ENCODE measurements around the gene GGCX.

The GGCX gene

DNA sequence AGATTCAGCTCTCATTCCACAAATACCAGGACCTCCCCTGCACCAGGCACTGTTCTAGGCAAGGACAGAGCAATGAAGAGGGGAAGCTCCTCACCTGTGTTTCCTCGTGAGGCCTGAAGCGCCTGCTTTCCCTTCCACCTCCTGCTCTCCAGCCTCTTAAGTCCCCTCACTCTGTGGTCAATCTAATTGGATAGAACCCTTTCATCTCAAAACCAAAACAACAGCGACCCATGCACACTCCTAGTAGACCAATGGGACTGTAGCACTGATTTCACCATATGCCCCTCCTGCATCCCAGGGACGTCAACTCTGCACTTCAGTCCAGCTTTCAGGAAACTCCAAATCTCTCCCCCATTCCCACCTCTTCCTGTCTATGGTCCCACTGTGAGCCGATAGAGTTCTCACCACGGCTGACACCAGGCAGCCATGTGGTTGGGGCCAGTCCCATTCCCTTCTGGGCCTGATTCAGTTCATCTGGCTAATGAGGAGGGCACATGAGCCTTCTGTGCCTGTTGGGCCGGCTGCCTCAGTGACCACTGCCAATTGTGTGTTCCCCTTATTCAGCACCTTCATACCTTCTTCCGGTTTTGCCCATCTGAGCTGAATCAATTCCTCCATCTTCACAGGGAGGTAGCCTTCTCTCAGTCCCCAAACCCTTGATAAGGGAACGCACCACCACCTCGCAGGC is 55.6 kb downstream of the GGCX start:
- no peak for DNase-seq

DNA sequence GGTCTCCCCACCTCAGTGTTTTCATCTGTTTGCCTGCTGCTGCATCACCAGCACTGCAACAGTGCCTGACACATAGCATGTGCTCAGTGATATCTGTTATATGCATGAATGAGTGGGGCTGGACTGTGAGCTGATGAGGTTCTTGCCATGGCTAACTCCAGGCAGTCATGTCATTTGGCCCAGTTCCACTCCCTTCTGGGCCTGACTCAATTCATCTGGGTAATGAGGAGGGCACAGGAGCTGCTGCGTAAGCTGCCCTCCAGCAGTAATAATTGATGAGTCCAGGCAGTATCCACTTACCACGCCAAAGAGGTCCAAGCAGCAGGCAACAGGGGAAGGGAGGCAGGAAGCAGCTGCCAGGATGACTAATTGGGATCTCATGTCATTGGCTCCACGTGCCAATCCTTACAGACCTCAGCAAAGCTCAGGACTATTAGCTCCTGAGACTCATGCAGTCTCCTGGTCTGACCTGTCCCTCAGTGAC is 56.5 kb downstream of the GGCX start:
- DNase-seq: peak; percentile 58

DNA sequence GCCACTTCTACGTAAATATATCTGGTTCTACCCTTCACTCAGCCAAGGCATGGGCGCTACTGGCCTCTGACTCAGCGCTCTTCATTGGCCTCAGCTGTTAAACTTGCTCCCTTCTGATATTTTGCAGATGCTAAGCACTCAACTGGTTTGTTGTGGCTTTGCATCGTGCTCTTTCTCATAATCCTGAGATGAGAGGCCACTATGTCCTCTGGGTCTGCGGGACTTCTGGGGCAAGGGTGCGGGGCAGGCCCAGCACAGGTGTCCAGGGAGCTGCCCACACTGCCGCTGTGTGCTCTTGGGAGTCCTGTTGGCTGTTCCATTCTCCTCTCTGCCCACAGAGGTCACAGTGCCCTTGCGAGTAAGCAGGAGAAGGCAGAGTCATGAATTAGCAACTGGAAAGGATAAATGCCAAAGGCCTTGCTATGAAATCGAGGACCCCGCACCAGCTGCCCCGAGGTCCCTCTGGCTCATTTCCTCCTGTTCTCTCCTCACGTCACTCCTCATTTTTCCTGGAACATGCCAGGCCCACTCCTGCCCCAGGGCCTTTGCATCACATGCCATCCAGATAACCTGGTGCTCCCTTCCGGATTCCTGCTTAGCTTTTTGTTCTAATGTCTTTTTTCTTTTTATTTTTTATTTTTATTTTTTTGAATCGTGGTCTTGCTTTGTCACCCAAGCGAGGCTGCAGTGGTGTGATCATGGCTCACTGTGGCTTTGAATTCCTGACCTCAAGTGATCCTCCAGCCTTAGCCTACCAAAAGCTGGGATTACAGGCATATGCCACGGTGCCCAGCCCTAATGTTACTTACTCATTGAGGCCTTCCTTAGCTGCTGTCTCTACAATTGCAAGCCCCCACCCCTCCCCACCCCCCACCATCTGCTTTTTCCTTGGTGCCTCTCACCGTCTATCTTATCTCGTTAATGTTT is 57.2 kb downstream of the GGCX start:
- no peak for DNase-seq

DNA sequence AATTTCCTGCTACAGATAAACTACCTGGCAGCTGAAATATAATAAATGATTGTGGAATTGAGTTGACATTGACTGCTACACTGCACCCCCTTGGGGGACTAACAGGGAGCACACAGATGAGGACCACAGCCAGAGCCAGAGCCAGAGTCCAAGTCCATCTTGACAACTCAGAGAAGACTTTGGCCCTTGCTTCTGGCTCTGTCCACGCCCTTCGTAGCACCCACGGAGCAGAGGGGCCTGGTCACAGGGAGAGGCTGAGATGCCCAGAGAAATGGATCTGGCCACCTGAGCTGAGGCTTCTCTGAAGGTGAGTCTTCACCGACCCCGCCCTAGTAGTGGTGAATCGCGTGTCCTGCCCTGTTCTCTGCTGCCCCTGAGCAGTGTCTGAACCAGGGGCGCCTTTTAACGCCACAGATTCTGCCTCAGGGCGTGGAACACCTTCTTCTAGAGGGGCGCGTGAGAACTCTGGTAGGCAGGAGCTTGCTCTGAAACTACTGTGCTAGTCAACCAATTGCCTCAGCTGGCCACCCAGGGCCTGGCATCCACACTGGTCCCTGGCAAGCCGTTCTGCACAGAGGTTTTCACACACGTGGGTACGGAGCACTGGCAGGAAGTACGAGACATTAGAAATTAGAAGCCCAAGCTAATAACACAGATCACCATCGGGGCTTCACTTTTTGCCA is 58.0 kb downstream of the GGCX start:
- DNase-seq: no peak

DNA sequence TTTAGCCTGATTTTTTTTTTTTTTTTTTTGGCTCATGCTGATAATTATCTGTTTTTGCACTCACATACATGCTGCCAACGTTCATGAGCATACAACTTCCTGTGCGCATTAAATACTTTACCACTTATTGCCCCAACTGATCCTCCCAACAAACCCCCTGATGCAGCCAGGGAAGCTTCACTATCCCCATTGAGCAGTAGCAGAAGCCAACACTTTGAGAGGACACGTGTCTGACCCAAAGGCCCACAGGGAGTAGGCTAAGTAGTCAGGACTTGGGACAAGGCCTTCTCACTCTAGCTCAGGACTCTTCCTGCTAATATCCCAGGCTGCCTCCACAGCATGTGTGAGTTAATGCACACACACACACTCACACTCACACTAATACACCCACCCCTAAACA is 58.6 kb downstream of the GGCX start:
- DNase-seq: no peak

DNA sequence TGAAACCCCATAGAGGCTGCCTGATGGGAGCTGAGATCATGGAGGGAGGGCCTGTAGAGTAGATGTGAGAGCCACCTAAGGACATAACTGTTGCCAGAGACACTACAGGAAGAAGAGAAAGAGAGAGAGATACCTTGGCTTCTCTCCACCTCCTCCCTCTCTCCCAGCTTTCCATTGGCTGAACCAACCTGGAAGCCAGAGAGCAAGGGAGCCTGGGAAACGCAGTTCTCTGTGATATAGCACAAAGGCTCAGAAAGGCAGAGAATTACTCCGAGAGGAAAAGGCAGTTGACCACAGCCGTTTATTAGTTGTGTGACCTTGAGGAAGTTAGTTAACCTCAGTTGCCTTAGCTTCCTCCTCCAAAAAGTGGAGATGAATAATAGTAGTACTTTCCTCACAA is 60.0 kb downstream of the GGCX start:
- DNase-seq: no peak

DNA sequence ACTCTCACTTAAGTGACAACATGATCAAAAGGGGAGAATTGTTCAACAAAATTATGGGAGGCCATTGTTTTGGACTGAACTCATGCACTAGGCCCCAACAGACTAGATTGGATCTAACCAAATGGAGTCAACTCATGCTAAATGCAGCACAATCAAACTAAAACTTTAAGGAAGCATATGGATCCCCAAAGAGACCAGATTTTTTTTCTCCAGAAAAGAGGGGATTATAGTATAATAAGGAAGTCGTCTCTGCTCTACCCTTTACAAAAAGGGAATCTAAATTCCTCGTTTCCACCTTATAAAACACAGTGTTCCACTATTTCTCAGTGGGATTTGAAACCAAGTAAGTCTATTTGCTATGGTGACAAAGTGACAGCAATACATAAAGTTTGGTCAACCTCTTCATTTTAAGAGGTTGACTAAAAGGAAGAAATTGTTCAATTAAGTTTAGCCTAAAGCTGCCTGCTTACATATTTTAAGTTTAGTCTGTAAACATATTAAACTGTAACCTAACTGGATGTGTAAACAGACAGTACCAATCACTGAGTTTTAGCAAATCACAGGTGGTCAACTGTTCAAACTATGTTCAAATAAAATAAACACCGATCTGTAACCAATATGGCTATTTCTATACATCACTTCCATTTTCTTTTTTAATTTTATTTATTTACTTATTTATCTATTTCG is 63.2 kb downstream of the GGCX start:
- no peak for DNase-seq

DNA sequence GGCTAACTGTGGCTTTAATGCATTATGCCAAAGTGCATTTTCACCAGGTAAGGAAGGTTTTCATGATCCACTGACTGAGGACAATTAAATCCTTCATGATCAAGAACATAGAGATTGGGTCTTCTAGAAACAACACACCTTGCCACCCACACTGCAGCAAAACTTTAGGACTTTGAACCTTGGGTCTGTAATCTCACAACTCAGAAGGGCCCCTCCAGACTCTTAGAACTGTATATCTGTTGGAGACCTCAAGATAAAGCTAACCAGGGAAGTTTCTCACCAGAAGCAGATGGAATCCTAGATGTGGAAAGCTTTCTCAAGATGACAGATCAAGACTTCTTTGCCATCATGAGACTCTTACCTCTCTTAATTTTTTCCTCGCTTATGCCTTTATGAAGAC is 64.9 kb downstream of the GGCX start:
- no peak for DNase-seq

Data from NCI-H2081 treated with DMSO at 0.1 percent for 48 hours (cell line).